CD8-positive, alpha-beta memory T cell (primary cell): Measurements from ENCODE around the gene FNBP1. TPM values are rescaled to one million over a fixed set of nuclear protein-coding genes. Genes with fewer than 3 reads are reported as not detected.
A peak's percentile ranks its signal among the peaks of the same experiment; 100 is the strongest.

Experiments used
- CTCF ChIA-PET: fragments of 350-600 bp; sonication (Branson Sonifier 250); formaldehyde crosslinking; loops from one replicate; lab custom pipeline; 2021; ENCODE audit warnings: antibody characterized with exemption; lab: Charles Lee
- POLR2A ChIA-PET: fragments of 350-600 bp; sonication (Branson Sonifier 250); formaldehyde crosslinking; loops from one replicate; lab custom pipeline; 2021; ENCODE audit warnings: antibody characterized with exemption; lab: Charles Lee
- DNase-seq, 5 donors: peaks; one replicate each; pipeline versions ENCODE4 v3.0.0 to v3.0.0-alpha.2; 2020 to 2022; ENCODE audit warnings: mixed read lengths in 1 of 5
- H3K27ac ChIP-seq: one replicate; pipeline ENCODE4 v1.7.0; 2013; ENCODE audit warnings: low read depth, mild to moderate bottlenecking, low read length, moderate library complexity
- H3K27me3 ChIP-seq: 2 replicates; pipeline ENCODE4 v1.7.0; 2013; ENCODE audit warnings: low read length, mild to moderate bottlenecking; ENCODE audit not compliant: insufficient read depth, poor library complexity, severe bottlenecking
- H3K36me3 ChIP-seq: 2 replicates; pipeline ENCODE4 v1.7.0; 2013; ENCODE audit warnings: mild to moderate bottlenecking, low read length, moderate library complexity; ENCODE audit not compliant: insufficient read depth
- H3K4me1 ChIP-seq: 2 replicates; pipeline ENCODE4 v1.7.0; 2013; ENCODE audit warnings: mild to moderate bottlenecking, low read length, moderate library complexity; ENCODE audit not compliant: insufficient read depth
- H3K4me3 ChIP-seq: 2 replicates; pipeline ENCODE4 v1.7.0; 2013; ENCODE audit warnings: mild to moderate bottlenecking, low read length
- H3K9me3 ChIP-seq: 2 replicates; pipeline ENCODE4 v1.7.0; 2013; ENCODE audit warnings: mild to moderate bottlenecking, low read length
- H3K27ac Mint-ChIP-seq, 8 donors: one replicate each; pipeline ENCODE4 v1.8.0; 2020 to 2021; ENCODE audit warnings: mixed read lengths in 8 of 8, mild to moderate bottlenecking in 6 of 8, inconsistent platforms in 3 of 8, moderate library complexity in 3 of 8
- H3K27me3 Mint-ChIP-seq, 2 donors: one replicate each; pipeline ENCODE4 v1.8.0; 2020 to 2021; ENCODE audit warnings: mixed read lengths in 2 of 2, mild to moderate bottlenecking in 1 of 2, moderate library complexity in 1 of 2
- H3K36me3 Mint-ChIP-seq, 3 donors: one replicate each; pipeline ENCODE4 v1.8.0; 2020 to 2021; ENCODE audit warnings: mixed read lengths in 3 of 3, inconsistent platforms in 1 of 3, mild to moderate bottlenecking in 1 of 3
- H3K4me1 Mint-ChIP-seq, 3 donors: one replicate each; pipeline ENCODE4 v1.8.0; 2020 to 2021; ENCODE audit warnings: mixed read lengths in 3 of 3, inconsistent platforms in 1 of 3, mild to moderate bottlenecking in 1 of 3
- H3K4me3 Mint-ChIP-seq, 7 donors: one replicate each; pipeline ENCODE4 v1.8.0; 2020 to 2021; ENCODE audit warnings: mixed read lengths in 7 of 7, mild to moderate bottlenecking in 6 of 7, moderate library complexity in 4 of 7, inconsistent platforms in 2 of 7
- H3K9me3 Mint-ChIP-seq, 5 donors: one replicate each; pipeline ENCODE4 v1.8.0; 2020 to 2022; ENCODE audit warnings: mixed read lengths in 5 of 5, mild to moderate bottlenecking in 3 of 5, moderate library complexity in 2 of 5, inconsistent platforms in 1 of 5
- polyA plus RNA-seq: library from polyadenylated mRNA; unstranded; fragments of 300-500 nt; fragmentation: Illumina TruSeq; gene quantifications from one replicate; pipeline ENCODE4 v1.2.3, GENCODE V29; 2021
- total RNA-seq, 2 experiments: library from RNA; stranded (reverse); gene quantifications; one replicate each; pipeline ENCODE4 v1.2.3, GENCODE V29; 2021

FNBP1 gene
- total and polyA plus RNA-seq, 3 experiments from 2014 or later: 176 to 230 (median 226) TPM

DNA sequence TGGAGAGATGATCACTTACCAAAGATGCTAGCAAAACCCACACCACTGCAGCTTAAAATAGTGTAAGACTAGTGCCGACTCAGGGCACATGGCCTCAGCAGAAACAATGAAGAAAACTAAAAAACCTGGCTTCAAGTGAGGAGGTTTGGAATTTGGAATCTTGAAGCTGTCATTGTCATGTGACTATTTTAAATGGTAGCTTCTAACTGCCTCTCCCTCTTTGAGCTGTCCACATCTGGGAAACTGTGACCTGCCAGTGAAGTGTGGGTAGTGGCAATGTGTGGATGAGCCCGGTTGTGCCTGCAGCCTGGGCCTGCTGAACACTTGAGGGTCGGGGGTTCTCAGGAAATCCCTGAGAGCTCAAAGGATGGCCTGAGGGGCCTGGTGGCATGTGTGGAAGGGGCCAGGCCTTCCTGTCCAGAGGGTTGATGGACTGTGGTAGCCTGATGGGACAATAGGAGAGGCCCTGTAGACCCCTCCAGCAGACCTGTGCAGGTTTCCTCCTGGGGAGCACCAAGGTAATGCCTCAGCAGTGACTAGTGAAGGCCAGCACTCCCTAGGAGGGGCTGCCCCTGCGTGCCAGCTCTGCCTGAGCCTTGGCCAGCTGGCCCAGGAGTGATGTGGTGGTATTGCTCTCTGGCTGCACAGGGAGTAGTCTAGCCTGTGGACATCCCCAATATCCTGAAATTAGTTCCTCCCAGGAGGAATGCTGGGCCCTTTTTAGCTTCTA is 194.1 kb downstream of the FNBP1 start:
- Mint-ChIP-seq H3K4me3 (no peak overlapping the region), H3K9me3 (no peaks in the 10 kb centered on the region), H3K27me3 (no peaks in the 10 kb centered on the region), H3K4me1 (peaks cover 30 to 64% (median 35%) of the 10 kb centered on the region in 3 donors), H3K36me3 (peaks cover 0 to 61% (median 24%) of the 10 kb centered on the region in 3 donors), H3K27ac (peak overlapping the region in 2 of 8 donors; percentile 50 to 51)
- H3K4me1 ChIP-seq: peaks cover 7% of the 10 kb centered on the region
- no peaks in the 10 kb centered on the region for H3K27me3 ChIP-seq
- H3K27ac ChIP-seq: no peak overlapping the region
- ChIA-PET POLR2A (interaction anchor here (0.6 kb wide), 1 partner anchor 12 kb away, joined by 3 read pairs; no protein-coding TSS in a partner anchor), CTCF (interaction anchor here (1.1 to 1.8 kb wide), 3 partner anchors 11 to 37 kb away, joined by 3 to 4 read pairs (median 3); no protein-coding TSS in a partner anchor)
- H3K4me3 ChIP-seq: no peak overlapping the region
- DNase-seq: no peak
- no peaks in the 10 kb centered on the region for H3K9me3 ChIP-seq
- H3K36me3 ChIP-seq: peaks cover 52% of the 10 kb centered on the region

DNA sequence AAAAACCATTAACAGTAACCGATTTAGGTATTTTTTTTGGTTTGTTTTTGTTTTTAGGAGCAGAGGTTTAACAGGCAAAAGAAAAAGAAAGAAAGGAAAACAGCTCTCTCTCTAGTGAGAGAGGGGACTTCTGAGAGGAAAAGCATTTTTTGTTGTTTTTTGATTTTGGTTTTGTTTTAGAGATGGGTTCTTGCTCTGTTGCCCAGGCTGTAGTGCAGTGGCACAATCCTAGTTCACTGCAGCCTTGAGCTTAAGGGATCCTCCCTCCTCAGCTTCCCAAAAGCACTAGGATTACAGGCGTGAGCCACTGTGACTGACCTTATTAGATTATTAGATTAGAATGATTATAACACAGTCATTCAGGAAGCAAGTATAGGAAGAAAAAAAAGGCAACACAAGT is 197.6 kb downstream of the FNBP1 start:
- ChIA-PET POLR2A (interaction anchor here (1.8 kb wide), 1 partner anchor 41 kb away, joined by 4 read pairs; no protein-coding TSS in a partner anchor), CTCF (no interaction called here)
- H3K36me3 Mint-ChIP-seq: peaks cover 0 to 47% (median 9%) of the 10 kb centered on the region in 3 donors
- H3K27ac Mint-ChIP-seq: peak overlapping the region in 7 of 8 donors; percentile 21 to 92 (median 67)
- no peak for DNase-seq
- no peaks in the 10 kb centered on the region for H3K9me3 Mint-ChIP-seq
- Histone ChIP-seq H3K4me1 (peaks cover 20% of the 10 kb centered on the region), H3K27ac (no peak overlapping the region), H3K36me3 (peaks cover 18% of the 10 kb centered on the region), H3K9me3 (no peaks in the 10 kb centered on the region), H3K27me3 (no peaks in the 10 kb centered on the region), H3K4me3 (no peak overlapping the region)
- peak overlapping the region in 3 of 7 donors; percentile 41 to 61 (median 44) for H3K4me3 Mint-ChIP-seq
- peaks cover 25 to 61% (median 32%) of the 10 kb centered on the region in 3 donors for H3K4me1 Mint-ChIP-seq
- H3K27me3 Mint-ChIP-seq: no peaks in the 10 kb centered on the region

DNA sequence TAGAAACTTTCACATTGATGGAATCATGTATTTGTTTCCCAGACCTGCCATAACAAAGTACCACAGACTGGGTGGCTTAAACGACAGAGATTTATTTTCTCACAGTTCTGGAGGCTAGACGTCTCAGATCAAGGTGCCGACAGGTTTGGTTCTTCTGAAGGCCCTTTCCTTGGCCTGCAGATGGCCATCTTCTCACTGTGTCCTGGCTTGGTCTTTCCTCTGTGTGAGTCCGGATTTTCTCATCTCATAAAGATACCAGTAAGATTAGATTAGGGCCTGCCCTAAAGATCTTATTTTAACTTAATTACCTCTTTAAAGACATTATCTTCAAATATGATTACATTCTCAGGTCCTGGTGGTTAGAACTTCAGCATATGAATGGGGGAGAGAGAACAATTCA is 201.9 kb downstream of the FNBP1 start:
- H3K36me3 Mint-ChIP-seq: peaks cover 0 to 49% (median 2%) of the 10 kb centered on the region in 3 donors
- peaks cover 50 to 77% (median 68%) of the 10 kb centered on the region in 3 donors for H3K4me1 Mint-ChIP-seq
- Histone ChIP-seq H3K4me1 (peaks cover 61% of the 10 kb centered on the region), H3K36me3 (peaks cover 6% of the 10 kb centered on the region), H3K9me3 (no peaks in the 10 kb centered on the region), H3K27ac (no peak overlapping the region), H3K27me3 (no peaks in the 10 kb centered on the region), H3K4me3 (no peak overlapping the region)
- ChIA-PET CTCF (interaction anchor here (1.4 kb wide), 1 partner anchor 151 kb away, joined by 3 read pairs; no protein-coding TSS in a partner anchor), POLR2A (interaction anchor here (0.5 kb wide), 1 partner anchor 10 kb away, joined by 6 read pairs; no protein-coding TSS in a partner anchor)
- H3K4me3 Mint-ChIP-seq: no peak overlapping the region
- no peaks in the 10 kb centered on the region for H3K9me3 Mint-ChIP-seq
- H3K27me3 Mint-ChIP-seq: no peaks in the 10 kb centered on the region
- H3K27ac Mint-ChIP-seq: peak overlapping the region; percentile 43 to 91 (median 60)
- no peak for DNase-seq

DNA sequence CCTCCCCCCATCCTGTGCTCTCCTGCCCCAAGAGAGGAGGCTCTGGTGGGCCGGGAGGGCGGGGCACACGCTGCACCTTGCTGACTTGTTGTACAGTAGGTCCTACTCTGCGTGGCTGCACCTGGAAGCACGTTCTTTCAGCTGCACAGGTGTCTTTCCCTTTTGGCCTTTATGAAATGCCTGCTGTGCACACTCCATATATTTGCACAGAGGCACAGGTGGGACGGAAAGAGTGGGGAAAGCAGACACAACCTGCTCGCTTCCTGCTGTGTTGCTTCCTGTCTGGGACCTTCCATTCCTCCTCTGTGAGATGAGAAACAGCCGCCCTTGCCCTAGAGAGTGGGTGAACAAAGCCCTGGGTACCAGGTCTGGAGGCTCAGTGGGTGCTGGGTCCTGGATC is 203.0 kb downstream of the FNBP1 start:
- Mint-ChIP-seq H3K4me3 (peak overlapping the region in 4 of 7 donors; percentile 36 to 65 (median 56)), H3K4me1 (peaks cover 47 to 74% (median 63%) of the 10 kb centered on the region in 3 donors), H3K9me3 (no peaks in the 10 kb centered on the region), H3K27ac (peak overlapping the region in 7 of 8 donors; percentile 43 to 94 (median 68)), H3K36me3 (peaks cover 0 to 55% (median 2%) of the 10 kb centered on the region in 3 donors), H3K27me3 (no peaks in the 10 kb centered on the region)
- ChIA-PET POLR2A (no interaction called here), CTCF (interaction anchor here (0.8 kb wide), 1 partner anchor 20 kb away, joined by 3 read pairs; no protein-coding TSS in a partner anchor)
- peak in 1 of 5 donors; percentile 36 for DNase-seq
- Histone ChIP-seq H3K27ac (no peak overlapping the region), H3K4me1 (peaks cover 62% of the 10 kb centered on the region), H3K36me3 (peaks cover 6% of the 10 kb centered on the region), H3K9me3 (no peaks in the 10 kb centered on the region), H3K27me3 (no peaks in the 10 kb centered on the region), H3K4me3 (peak overlapping the region; percentile 16)

DNA sequence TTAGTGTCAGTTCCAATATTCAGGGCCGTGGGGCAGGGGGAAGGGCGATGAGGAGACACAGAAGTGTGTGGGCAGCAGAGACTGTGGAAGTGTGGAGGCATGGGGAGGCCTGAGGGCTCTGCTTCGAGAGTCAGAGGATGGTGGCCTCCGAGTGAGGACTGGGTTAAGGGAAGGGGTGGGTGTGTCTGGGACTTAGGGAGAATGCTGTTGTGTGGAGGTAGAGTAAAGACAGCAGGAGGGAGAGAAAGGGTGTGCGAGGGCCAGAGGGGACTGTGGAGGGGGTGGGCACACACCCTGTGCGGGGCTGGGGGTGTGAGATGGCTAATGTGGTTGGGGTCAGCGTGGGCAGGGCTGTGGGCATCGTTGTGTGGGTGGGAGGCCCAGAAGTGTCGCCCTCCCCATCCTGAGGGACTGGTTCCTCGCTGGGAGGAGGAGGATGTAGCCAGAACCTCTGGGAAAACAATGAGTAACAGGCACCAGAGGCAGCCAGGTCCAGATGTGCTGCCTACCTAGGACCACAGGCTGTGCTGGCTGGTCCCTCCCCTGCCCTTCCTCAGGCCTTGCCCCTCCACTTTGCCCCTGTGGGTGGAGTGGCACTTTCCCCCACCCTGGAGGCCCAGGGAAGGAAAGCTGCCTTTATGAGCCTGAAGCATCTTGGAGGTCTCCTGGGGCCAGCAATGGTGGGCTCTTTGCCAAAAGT is 203.5 kb downstream of the FNBP1 start:
- Mint-ChIP-seq H3K27ac (peak overlapping the region; percentile 2 to 95 (median 72)), H3K9me3 (no peaks in the 10 kb centered on the region), H3K36me3 (peaks cover 0 to 59% (median 2%) of the 10 kb centered on the region in 3 donors), H3K27me3 (no peaks in the 10 kb centered on the region), H3K4me3 (peak overlapping the region in 6 of 7 donors; percentile 5 to 96 (median 52)), H3K4me1 (peaks cover 47 to 75% (median 68%) of the 10 kb centered on the region in 3 donors)
- Histone ChIP-seq H3K27ac (peak overlapping the region; percentile 48), H3K4me3 (peak overlapping the region; percentile 16), H3K36me3 (peaks cover 6% of the 10 kb centered on the region), H3K4me1 (peaks cover 62% of the 10 kb centered on the region), H3K27me3 (no peaks in the 10 kb centered on the region), H3K9me3 (no peaks in the 10 kb centered on the region)
- ChIA-PET POLR2A (interaction anchor here (0.6 kb wide), 1 partner anchor 200 kb away, joined by 3 read pairs; no protein-coding TSS in a partner anchor), CTCF (interaction anchor here (1.1 kb wide), 1 partner anchor 46 kb away, joined by 5 read pairs; no protein-coding TSS in a partner anchor)
- no peak for DNase-seq

DNA sequence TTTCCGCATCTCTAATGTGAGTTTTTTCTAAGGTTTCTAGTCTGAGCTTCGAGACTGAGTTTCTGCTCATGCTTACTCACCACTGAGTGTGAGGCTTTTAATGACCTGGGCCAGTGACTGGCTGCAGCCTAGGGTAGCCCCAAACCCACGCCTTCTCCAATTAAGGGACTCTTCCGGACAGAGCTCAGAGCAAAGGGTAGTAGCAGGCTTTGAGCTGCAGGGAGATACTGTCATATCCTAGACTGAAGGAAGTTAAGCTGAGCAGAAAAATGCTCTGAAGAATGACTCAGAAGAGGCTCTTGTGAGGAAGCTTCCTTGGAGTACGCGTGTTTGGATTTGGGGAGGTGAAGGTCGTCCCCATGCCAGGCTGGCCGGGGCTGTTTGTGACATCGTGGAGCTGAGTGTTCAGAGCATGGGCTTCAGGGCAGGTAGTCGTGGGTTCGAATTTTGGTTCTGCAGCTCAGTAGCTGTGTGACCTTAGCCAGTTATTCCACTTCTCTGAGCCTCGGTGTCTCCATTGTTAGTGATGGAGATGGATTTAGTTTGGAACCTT is 204.2 kb downstream of the FNBP1 start:
- Mint-ChIP-seq H3K27ac (peak overlapping the region; percentile 29 to 95 (median 84)), H3K9me3 (no peaks in the 10 kb centered on the region), H3K27me3 (no peaks in the 10 kb centered on the region), H3K4me1 (peaks cover 54 to 79% (median 75%) of the 10 kb centered on the region in 3 donors), H3K36me3 (peaks cover 0 to 61% (median 2%) of the 10 kb centered on the region in 3 donors), H3K4me3 (peak overlapping the region; percentile 5 to 96 (median 49))
- DNase-seq: no peak
- Histone ChIP-seq H3K27me3 (no peaks in the 10 kb centered on the region), H3K36me3 (peaks cover 7% of the 10 kb centered on the region), H3K9me3 (no peaks in the 10 kb centered on the region), H3K27ac (peak overlapping the region; percentile 48), H3K4me1 (peaks cover 69% of the 10 kb centered on the region), H3K4me3 (peak overlapping the region; percentile 15)
- CTCF ChIA-PET: interaction anchor here (0.7 to 1.6 kb wide), 5 partner anchors 10 to 193 kb away, joined by 3 to 5 read pairs (median 3); no protein-coding TSS in a partner anchor
- POLR2A ChIA-PET: interaction anchor here (0.6 to 0.8 kb wide), 3 partner anchors 31 to 201 kb away, joined by 3 read pairs; no protein-coding TSS in a partner anchor
